T-cell (primary cell): Measurements from ENCODE around the gene ROGDI. TPM values are rescaled to one million over a fixed set of nuclear protein-coding genes. Genes with fewer than 3 reads are reported as not detected.

Experiments
- ATAC-seq, 4 experiments: fragments of 200-7000 bp in 3 of 4; fragments of 150-1000 bp in 1 of 4; cut with Tn5 transposase; replicated peaks in 1 of 4; 1 replicate in 3 of 4; 2 replicates in 1 of 4; pipeline ENCODE4 v1.10.0; 2021; ENCODE audit warnings: moderate library complexity in 3 of 4, mild to moderate bottlenecking in 2 of 4, moderate number of reproducible peaks in 1 of 4
- CTCF ChIA-PET, 2 donors: fragments of 300-600 bp; sonication (Branson Sonifier 250); formaldehyde crosslinking; loops; one replicate each; lab custom pipeline; 2022; ENCODE audit warnings: antibody characterized with exemption in 2 of 2; lab: Charles Lee
- POLR2A ChIA-PET, 2 donors: fragments of 300-600 bp; sonication (Branson Sonifier 250); formaldehyde crosslinking; loops; one replicate each; lab custom pipeline; 2022; ENCODE audit warnings: antibody characterized with exemption in 2 of 2; lab: Charles Lee
- DNase-seq, 35 experiments: peaks; one replicate each; pipeline versions ENCODE4 v3.0.0 to v3.0.0-alpha.2; 2013 to 2023
- H3K27ac ChIP-seq: one replicate; pipeline ENCODE4 v1.5.1; 2013; ENCODE audit warnings: low read length
- H3K27me3 ChIP-seq, 2 experiments: replicated peaks in 1 of 2; 1 replicate in 1 of 2; 2 replicates in 1 of 2; pipeline versions ENCODE4 v1.6.1 to v1.7.0; 2013; ENCODE audit warnings: low read length in 1 of 2, mixed read lengths in 1 of 2; ENCODE audit not compliant: control insufficient read depth in 2 of 2, insufficient read depth in 2 of 2; ENCODE audit errors: extremely low read depth in 1 of 2
- H3K36me3 ChIP-seq, 2 donors: 1 replicate in 1 of 2; 2 replicates in 1 of 2; pipeline versions ENCODE4 v1.6.1 to v1.7.0; 2013; ENCODE audit warnings: low read length in 1 of 2; ENCODE audit not compliant: control insufficient read depth in 2 of 2, insufficient read depth in 1 of 2; ENCODE audit errors: extremely low read depth in 1 of 2
- H3K4me1 ChIP-seq, 2 experiments: 1 replicate in 1 of 2; 2 replicates in 1 of 2; pipeline versions ENCODE4 v1.6.1 to v1.7.0; 2013; ENCODE audit warnings: low read length in 2 of 2, mixed read lengths in 1 of 2; ENCODE audit not compliant: insufficient read depth in 2 of 2, control insufficient read depth in 1 of 2; ENCODE audit errors: extremely low read depth in 1 of 2
- H3K4me3 ChIP-seq, 2 donors: 1 replicate in 1 of 2; 2 replicates in 1 of 2; pipeline versions ENCODE4 v1.5.1 to v1.7.0; 2013; ENCODE audit warnings: mild to moderate bottlenecking in 2 of 2, low read length in 1 of 2, moderate library complexity in 1 of 2; ENCODE audit not compliant: control insufficient read depth in 1 of 2; ENCODE audit errors: extremely low read depth in 1 of 2
- H3K9me3 ChIP-seq: 2 replicates; pipeline ENCODE4 v1.7.0; 2013
- H3K27ac Mint-ChIP-seq, 2 donors: one replicate each; pipeline ENCODE4 v1.8.0; 2020 to 2021; ENCODE audit warnings: mild to moderate bottlenecking in 2 of 2, mixed read lengths in 2 of 2
- H3K27me3 Mint-ChIP-seq, 2 donors: one replicate each; pipeline ENCODE4 v1.8.0; 2021 to 2022; ENCODE audit warnings: mixed read lengths in 2 of 2
- H3K36me3 Mint-ChIP-seq: one replicate; pipeline ENCODE4 v1.8.0; 2021; ENCODE audit warnings: mixed read lengths
- H3K4me1 Mint-ChIP-seq, 3 donors: one replicate each; pipeline ENCODE4 v1.8.0; 2020 to 2022; ENCODE audit warnings: mixed read lengths in 3 of 3, mild to moderate bottlenecking in 1 of 3
- H3K4me3 Mint-ChIP-seq, 3 donors: one replicate each; pipeline ENCODE4 v1.8.0; 2020 to 2022; ENCODE audit warnings: mild to moderate bottlenecking in 3 of 3, mixed read lengths in 3 of 3, moderate library complexity in 3 of 3
- H3K9me3 Mint-ChIP-seq, 3 donors: one replicate each; pipeline ENCODE4 v1.8.0; 2020 to 2022; ENCODE audit warnings: mixed read lengths in 3 of 3
- WGBS: methylation state at CpG from one replicate; pipeline ENCODE4 v1.1.5; 2013; ENCODE audit warnings: missing lambda C conversion rate; ENCODE audit not compliant: insufficient coverage; 5-methylcytosine and 5-hydroxymethylcytosine counted together
- total RNA-seq, 35 experiments: library from RNA in 6 of 35; stranded (reverse) in 6 of 35; fragments of 120-200 nt in 1 of 35; gene quantifications; one replicate each; pipeline versions ENCODE4 v1.2.1 to v1.2.4 and lab custom pipeline; 2013 to 2026

The ROGDI gene
- total RNA-seq, 5 donors from 2014 or later (not counting 1 experiment from before 2014, with no cell fraction given), result 12.1 to 20.2 (median 13.2) TPM

GRCh38 chr16:4806280-4806679, 3.8 kb upstream of the ROGDI start:
- H3K36me3 Mint-ChIP-seq, result peaks cover 9% of the 10 kb centered on the region
- ATAC-seq (no peak), DNase-seq (no peak)
- H3K27ac Mint-ChIP-seq, result no peak overlapping the region
- no peak overlapping the region for H3K4me3 Mint-ChIP-seq
- no peak overlapping the region for H3K4me3 ChIP-seq
- ChIA-PET CTCF (no interaction called here), POLR2A (no interaction called here)
- no peaks in the 10 kb centered on the region for H3K27me3 Mint-ChIP-seq
- peaks cover 0 to 14% (median 11%) of the 10 kb centered on the region in 3 donors for H3K4me1 Mint-ChIP-seq
- H3K27me3 ChIP-seq, result no peaks in the 10 kb centered on the region
- peaks cover 2 to 11% of the 10 kb centered on the region in 2 experiments for H3K4me1 ChIP-seq
- 90% methylated on average over 2 of the region's 6 CpGs for WGBS
- no peaks in the 10 kb centered on the region for H3K9me3 Mint-ChIP-seq
- peaks cover 0 to 20% of the 10 kb centered on the region in 2 donors for H3K36me3 ChIP-seq
- H3K27ac ChIP-seq, result no peak overlapping the region
- H3K9me3 ChIP-seq, result no peaks in the 10 kb centered on the region

DNA sequence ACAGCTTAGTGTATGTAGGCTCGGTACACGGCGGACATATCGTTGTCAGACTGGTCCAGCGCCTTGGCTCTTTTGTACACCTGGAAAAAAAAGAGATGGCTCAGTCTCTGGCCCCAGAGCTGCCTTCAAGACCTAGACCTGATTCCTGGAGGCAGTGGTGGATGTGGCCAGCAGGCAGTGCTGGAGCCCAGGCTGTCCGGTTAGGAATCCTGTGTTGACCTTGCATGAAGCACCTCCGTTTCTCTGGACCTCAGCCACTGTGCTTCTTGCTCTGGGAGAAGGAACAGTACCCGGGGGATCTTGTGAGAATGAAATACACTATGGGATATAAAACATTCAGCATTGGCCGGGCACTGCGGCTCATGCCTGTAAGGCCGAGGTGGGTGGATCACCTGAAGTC, 2.8 kb upstream of the ROGDI start:
- H3K27ac ChIP-seq, result no peak overlapping the region
- no peaks in the 10 kb centered on the region for H3K9me3 Mint-ChIP-seq
- POLR2A ChIA-PET, result no interaction called here
- no peak overlapping the region for H3K27ac Mint-ChIP-seq
- no peak overlapping the region for H3K4me3 ChIP-seq
- no peak for DNase-seq
- peaks cover 2 to 21% of the 10 kb centered on the region in 2 experiments for H3K4me1 ChIP-seq
- no peaks in the 10 kb centered on the region for H3K27me3 ChIP-seq
- peaks cover 0 to 18% of the 10 kb centered on the region in 2 donors for H3K36me3 ChIP-seq
- H3K9me3 ChIP-seq, result no peaks in the 10 kb centered on the region
- WGBS, result 100% methylated on average over 4 of the region's 11 CpGs
- H3K36me3 Mint-ChIP-seq, result peaks cover 9% of the 10 kb centered on the region
- peaks cover 7 to 21% (median 18%) of the 10 kb centered on the region in 3 donors for H3K4me1 Mint-ChIP-seq
- H3K4me3 Mint-ChIP-seq, result no peak overlapping the region
- H3K27me3 Mint-ChIP-seq, result no peaks in the 10 kb centered on the region
- no peak for ATAC-seq
- CTCF ChIA-PET, result no interaction called here

- no peak overlapping the region for H3K27ac Mint-ChIP-seq
- ATAC-seq (no peak), DNase-seq (no peak)
- H3K27ac ChIP-seq, result no peak overlapping the region
- no peaks in the 10 kb centered on the region for H3K9me3 ChIP-seq
- H3K9me3 Mint-ChIP-seq, result no peaks in the 10 kb centered on the region
- ChIA-PET POLR2A (no interaction called here), CTCF (interaction anchor here in 1 of 2 donors (0.5 kb wide), 1 partner anchor 155 kb away, joined by 3 read pairs; no protein-coding TSS in a partner anchor)
- H3K4me1 Mint-ChIP-seq, result peaks cover 7 to 21% (median 18%) of the 10 kb centered on the region in 3 donors
- H3K36me3 ChIP-seq, result peaks cover 0 to 16% of the 10 kb centered on the region in 2 donors
- no peak overlapping the region for H3K4me3 ChIP-seq
- WGBS, result 94% methylated on average over 22 of the region's 26 CpGs
- H3K27me3 ChIP-seq, result no peaks in the 10 kb centered on the region
- H3K27me3 Mint-ChIP-seq, result no peaks in the 10 kb centered on the region
- peaks cover 9% of the 10 kb centered on the region for H3K36me3 Mint-ChIP-seq
- H3K4me1 ChIP-seq, result peaks cover 2 to 21% of the 10 kb centered on the region in 2 experiments
- peak overlapping the region in 2 of 3 donors; percentile 41 to 87 for H3K4me3 Mint-ChIP-seq
Observed at GRCh38 chr16:4803898-4804762, 1.7 kb upstream of the ROGDI start.

GRCh38 chr16:4803401-4803844, 990 bp upstream of the ROGDI start:
- DNase-seq, result no peak
- POLR2A ChIA-PET, result interaction anchor here in 1 of 2 donors (0.7 to 1.0 kb wide), 2 partner anchors 59 to 69 kb away, joined by 3 to 5 read pairs; partner anchors contain the start of genes ANKS3 and DNAAF8
- peak overlapping the region; percentile 80 to 87 (median 81) for H3K4me3 Mint-ChIP-seq
- whole genome bisulfite sequencing, result 80% methylated on average over 2 of the region's 8 CpGs
- peak overlapping the region in 1 of 2 donors; percentile 70 for H3K27ac Mint-ChIP-seq
- Histone ChIP-seq H3K4me3 (no peak overlapping the region), H3K27ac (no peak overlapping the region), H3K9me3 (no peaks in the 10 kb centered on the region), H3K36me3 (peaks cover 3 to 12% of the 10 kb centered on the region in 2 donors), H3K27me3 (no peaks in the 10 kb centered on the region), H3K4me1 (peaks cover 2 to 21% of the 10 kb centered on the region in 2 experiments)
- no peaks in the 10 kb centered on the region for H3K27me3 Mint-ChIP-seq
- no peaks in the 10 kb centered on the region for H3K9me3 Mint-ChIP-seq
- H3K36me3 Mint-ChIP-seq, result peaks cover 9% of the 10 kb centered on the region
- H3K4me1 Mint-ChIP-seq, result peaks cover 7 to 21% (median 18%) of the 10 kb centered on the region in 3 donors
- ATAC-seq, result no peak
- CTCF ChIA-PET, result interaction anchor here in 1 of 2 donors (1.0 to 1.2 kb wide), 2 partner anchors 35 to 69 kb away, joined by 5 read pairs; partner anchors contain the start of genes ANKS3 and DNAAF8

DNA sequence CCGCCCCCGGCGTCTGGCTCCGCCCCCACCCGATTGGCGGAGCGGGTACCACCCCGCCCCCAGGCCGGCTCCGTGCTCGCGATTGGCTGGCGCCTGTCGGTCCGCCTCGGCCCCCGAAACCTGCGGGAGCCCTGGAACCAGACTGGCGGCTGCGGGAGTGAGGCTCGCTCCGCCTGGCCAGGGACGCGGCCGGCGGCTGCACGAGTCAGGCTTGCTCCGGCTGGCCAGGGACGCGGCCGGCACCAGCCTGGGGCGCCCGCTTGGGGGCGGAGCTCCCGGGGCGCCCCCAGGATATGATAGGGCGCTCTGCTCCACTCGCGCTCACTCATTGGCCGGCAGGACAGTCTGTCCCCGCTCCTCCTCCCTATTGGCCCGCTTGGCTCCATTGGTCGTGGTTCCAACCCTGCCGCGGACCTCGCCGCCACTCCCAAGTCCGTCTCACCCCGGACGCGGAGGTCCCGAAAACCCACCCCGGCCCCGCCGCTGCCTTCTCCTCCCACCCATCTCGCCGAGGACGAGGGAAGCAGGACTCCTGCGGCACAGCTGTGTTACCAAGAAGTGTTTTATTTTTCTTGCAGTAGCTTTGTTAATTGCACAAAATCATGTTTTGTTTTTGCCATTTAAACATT, 340 bp upstream of the ROGDI start:
- peak; percentile 59 to 94 (median 83) for DNase-seq
- ChIA-PET CTCF (interaction anchor here in 1 of 2 donors (1.0 to 1.2 kb wide), 2 partner anchors 35 to 69 kb away, joined by 5 read pairs; partner anchors contain the start of genes ANKS3 and DNAAF8), POLR2A (interaction anchor here in 1 of 2 donors (0.7 to 1.0 kb wide), 2 partner anchors 58 to 69 kb away, joined by 3 to 5 read pairs; partner anchors contain the start of genes ANKS3 and DNAAF8)
- peaks cover 2 to 21% of the 10 kb centered on the region in 2 experiments for H3K4me1 ChIP-seq
- peaks cover 9% of the 10 kb centered on the region for H3K36me3 Mint-ChIP-seq
- H3K9me3 Mint-ChIP-seq, result no peaks in the 10 kb centered on the region
- peak overlapping the region; percentile 70 to 85 for H3K27ac Mint-ChIP-seq
- peak; percentile 85 to 89 (median 86) for ATAC-seq
- peak overlapping the region; percentile 52 to 53 for H3K4me3 ChIP-seq
- H3K36me3 ChIP-seq, result peaks cover 3 to 8% of the 10 kb centered on the region in 2 donors
- no peaks in the 10 kb centered on the region for H3K27me3 Mint-ChIP-seq
- no peaks in the 10 kb centered on the region for H3K27me3 ChIP-seq
- under 1% methylated on average over 42 of the region's 59 CpGs for WGBS
- H3K9me3 ChIP-seq, result no peaks in the 10 kb centered on the region
- peaks cover 7 to 21% (median 18%) of the 10 kb centered on the region in 3 donors for H3K4me1 Mint-ChIP-seq
- H3K4me3 Mint-ChIP-seq, result peak overlapping the region; percentile 80 to 87 (median 81)
- H3K27ac ChIP-seq, result no peak overlapping the region
